Measurements from ENCODE around the gene SPAG4.

DNA sequence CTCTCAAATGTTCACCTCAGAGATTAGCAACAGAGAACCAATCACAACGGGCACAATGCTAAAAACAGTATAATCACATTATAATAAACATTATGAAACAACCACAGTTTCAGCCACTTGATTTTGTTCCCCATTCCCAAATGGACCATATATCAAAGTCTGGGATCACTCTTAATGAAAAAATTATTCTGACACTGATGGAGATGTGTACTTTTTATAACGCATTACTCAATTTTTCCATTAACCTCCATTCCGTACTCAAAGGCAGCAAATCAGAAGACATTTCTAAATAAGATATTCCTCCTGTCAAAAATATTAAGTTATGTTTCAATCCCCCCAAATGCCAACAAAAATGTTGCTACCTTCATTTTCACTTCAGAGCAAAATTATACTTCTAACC, 46.3 kb downstream of the SPAG4 start:
- TF ChIP-seq, protein P1, sequence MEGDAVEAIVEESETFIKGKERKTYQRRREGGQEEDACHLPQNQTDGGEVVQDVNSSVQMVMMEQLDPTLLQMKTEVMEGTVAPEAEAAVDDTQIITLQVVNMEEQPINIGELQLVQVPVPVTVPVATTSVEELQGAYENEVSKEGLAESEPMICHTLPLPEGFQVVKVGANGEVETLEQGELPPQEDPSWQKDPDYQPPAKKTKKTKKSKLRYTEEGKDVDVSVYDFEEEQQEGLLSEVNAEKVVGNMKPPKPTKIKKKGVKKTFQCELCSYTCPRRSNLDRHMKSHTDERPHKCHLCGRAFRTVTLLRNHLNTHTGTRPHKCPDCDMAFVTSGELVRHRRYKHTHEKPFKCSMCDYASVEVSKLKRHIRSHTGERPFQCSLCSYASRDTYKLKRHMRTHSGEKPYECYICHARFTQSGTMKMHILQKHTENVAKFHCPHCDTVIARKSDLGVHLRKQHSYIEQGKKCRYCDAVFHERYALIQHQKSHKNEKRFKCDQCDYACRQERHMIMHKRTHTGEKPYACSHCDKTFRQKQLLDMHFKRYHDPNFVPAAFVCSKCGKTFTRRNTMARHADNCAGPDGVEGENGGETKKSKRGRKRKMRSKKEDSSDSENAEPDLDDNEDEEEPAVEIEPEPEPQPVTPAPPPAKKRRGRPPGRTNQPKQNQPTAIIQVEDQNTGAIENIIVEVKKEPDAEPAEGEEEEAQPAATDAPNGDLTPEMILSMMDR (conservative IDR thresholded peaks at IDR 0.05; ENCODE audit: low read depth in 2 of 2), result no peak
- TF ChIP-seq, protein P2, sequence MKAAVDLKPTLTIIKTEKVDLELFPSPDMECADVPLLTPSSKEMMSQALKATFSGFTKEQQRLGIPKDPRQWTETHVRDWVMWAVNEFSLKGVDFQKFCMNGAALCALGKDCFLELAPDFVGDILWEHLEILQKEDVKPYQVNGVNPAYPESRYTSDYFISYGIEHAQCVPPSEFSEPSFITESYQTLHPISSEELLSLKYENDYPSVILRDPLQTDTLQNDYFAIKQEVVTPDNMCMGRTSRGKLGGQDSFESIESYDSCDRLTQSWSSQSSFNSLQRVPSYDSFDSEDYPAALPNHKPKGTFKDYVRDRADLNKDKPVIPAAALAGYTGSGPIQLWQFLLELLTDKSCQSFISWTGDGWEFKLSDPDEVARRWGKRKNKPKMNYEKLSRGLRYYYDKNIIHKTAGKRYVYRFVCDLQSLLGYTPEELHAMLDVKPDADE (IDR thresholded peaks at IDR 0.05), result no peak
- TF ChIP-seq, protein P3, sequence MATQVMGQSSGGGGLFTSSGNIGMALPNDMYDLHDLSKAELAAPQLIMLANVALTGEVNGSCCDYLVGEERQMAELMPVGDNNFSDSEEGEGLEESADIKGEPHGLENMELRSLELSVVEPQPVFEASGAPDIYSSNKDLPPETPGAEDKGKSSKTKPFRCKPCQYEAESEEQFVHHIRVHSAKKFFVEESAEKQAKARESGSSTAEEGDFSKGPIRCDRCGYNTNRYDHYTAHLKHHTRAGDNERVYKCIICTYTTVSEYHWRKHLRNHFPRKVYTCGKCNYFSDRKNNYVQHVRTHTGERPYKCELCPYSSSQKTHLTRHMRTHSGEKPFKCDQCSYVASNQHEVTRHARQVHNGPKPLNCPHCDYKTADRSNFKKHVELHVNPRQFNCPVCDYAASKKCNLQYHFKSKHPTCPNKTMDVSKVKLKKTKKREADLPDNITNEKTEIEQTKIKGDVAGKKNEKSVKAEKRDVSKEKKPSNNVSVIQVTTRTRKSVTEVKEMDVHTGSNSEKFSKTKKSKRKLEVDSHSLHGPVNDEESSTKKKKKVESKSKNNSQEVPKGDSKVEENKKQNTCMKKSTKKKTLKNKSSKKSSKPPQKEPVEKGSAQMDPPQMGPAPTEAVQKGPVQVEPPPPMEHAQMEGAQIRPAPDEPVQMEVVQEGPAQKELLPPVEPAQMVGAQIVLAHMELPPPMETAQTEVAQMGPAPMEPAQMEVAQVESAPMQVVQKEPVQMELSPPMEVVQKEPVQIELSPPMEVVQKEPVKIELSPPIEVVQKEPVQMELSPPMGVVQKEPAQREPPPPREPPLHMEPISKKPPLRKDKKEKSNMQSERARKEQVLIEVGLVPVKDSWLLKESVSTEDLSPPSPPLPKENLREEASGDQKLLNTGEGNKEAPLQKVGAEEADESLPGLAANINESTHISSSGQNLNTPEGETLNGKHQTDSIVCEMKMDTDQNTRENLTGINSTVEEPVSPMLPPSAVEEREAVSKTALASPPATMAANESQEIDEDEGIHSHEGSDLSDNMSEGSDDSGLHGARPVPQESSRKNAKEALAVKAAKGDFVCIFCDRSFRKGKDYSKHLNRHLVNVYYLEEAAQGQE (IDR thresholded peaks at IDR 0.05; ENCODE audit: unreplicated experiment), result no peak
- TF ChIP-seq EZH2 (IDR thresholded peaks at IDR 0.05; ENCODE audit: low read depth, unreplicated experiment) (no peak), CREB1 (CRISPR knock-in tag; IDR thresholded peaks at IDR 0.05; ENCODE audit: low read depth) (no peak), STAT1 (IDR thresholded peaks at IDR 0.05; ENCODE audit: unreplicated experiment) (no peak), POLR2AphosphoS5 (IDR thresholded peaks at IDR 0.05; ENCODE audit: low read depth) (no peak), EZH2phosphoT487 (IDR thresholded peaks at IDR 0.05; ENCODE audit: unreplicated experiment) (no peak), NANOG (IDR thresholded peaks at IDR 0.05; ENCODE audit: borderline replicate concordance) (no peak), JUNB (IDR thresholded peaks at IDR 0.05; ENCODE audit: unreplicated experiment) (no peak), ZNF114 (CRISPR knock-in tag; IDR thresholded peaks at IDR 0.05) (no peak), ZNF331 (CRISPR knock-in tag; IDR thresholded peaks at IDR 0.05; ENCODE audit: low read depth) (no peak)
- TF ChIP-seq, protein P4, sequence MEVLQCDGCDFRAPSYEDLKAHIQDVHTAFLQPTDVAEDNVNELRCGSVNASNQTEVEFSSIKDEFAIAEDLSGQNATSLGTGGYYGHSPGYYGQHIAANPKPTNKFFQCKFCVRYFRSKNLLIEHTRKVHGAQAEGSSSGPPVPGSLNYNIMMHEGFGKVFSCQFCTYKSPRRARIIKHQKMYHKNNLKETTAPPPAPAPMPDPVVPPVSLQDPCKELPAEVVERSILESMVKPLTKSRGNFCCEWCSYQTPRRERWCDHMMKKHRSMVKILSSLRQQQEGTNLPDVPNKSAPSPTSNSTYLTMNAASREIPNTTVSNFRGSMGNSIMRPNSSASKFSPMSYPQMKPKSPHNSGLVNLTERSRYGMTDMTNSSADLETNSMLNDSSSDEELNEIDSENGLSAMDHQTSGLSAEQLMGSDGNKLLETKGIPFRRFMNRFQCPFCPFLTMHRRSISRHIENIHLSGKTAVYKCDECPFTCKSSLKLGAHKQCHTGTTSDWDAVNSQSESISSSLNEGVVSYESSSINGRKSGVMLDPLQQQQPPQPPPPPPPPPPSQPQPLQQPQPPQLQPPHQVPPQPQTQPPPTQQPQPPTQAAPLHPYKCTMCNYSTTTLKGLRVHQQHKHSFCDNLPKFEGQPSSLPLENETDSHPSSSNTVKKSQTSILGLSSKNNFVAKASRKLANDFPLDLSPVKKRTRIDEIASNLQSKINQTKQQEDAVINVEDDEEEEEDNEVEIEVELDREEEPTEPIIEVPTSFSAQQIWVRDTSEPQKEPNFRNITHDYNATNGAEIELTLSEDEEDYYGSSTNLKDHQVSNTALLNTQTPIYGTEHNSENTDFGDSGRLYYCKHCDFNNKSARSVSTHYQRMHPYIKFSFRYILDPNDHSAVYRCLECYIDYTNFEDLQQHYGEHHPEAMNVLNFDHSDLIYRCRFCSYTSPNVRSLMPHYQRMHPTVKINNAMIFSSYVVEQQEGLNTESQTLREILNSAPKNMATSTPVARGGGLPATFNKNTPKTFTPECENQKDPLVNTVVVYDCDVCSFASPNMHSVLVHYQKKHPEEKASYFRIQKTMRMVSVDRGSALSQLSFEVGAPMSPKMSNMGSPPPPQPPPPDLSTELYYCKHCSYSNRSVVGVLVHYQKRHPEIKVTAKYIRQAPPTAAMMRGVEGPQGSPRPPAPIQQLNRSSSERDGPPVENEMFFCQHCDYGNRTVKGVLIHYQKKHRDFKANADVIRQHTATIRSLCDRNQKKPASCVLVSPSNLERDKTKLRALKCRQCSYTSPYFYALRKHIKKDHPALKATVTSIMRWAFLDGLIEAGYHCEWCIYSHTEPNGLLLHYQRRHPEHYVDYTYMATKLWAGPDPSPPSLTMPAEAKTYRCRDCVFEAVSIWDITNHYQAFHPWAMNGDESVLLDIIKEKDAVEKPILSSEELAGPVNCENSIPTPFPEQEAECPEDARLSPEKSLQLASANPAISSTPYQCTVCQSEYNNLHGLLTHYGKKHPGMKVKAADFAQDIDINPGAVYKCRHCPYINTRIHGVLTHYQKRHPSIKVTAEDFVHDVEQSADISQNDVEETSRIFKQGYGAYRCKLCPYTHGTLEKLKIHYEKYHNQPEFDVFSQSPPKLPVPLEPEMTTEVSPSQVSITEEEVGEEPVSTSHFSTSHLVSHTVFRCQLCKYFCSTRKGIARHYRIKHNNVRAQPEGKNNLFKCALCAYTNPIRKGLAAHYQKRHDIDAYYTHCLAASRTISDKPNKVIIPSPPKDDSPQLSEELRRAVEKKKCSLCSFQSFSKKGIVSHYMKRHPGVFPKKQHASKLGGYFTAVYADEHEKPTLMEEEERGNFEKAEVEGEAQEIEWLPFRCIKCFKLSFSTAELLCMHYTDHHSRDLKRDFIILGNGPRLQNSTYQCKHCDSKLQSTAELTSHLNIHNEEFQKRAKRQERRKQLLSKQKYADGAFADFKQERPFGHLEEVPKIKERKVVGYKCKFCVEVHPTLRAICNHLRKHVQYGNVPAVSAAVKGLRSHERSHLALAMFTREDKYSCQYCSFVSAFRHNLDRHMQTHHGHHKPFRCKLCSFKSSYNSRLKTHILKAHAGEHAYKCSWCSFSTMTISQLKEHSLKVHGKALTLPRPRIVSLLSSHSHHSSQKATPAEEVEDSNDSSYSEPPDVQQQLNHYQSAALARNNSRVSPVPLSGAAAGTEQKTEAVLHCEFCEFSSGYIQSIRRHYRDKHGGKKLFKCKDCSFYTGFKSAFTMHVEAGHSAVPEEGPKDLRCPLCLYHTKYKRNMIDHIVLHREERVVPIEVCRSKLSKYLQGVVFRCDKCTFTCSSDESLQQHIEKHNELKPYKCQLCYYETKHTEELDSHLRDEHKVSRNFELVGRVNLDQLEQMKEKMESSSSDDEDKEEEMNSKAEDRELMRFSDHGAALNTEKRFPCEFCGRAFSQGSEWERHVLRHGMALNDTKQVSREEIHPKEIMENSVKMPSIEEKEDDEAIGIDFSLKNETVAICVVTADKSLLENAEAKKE (CRISPR knock-in tag; IDR thresholded peaks at IDR 0.05), result no peak
